ENCODE measurements around the gene AQP11.

DNA sequence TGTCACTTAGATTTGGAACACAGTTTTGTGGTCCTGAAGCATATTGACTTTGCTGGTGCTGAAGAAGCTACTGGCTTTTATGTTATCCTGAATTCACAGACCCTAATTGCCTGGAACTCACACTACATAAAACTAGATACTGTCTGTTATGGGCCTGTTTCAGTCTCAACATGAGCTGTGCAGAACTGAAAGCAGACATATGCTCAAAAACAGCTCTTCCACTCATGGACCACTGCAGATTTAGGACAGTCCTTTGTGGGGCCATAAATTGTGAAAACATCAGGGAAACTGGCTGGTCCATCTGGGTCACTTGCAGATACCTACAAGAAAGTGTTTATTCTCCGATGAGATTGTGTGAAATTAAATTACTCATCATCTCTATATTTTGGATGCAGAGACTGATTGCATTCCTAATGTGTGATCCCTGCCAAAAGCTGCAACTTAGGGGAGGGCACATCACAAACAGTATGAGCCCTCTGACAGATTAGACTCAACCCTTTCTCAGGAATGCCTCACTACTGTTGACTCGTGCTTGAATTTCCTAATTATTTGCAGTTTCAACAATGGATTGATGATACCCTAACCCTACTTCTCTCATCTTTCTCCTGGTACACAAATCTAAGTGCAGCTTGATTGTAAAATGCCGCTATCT lies 58.0 kb downstream of the AQP11 start:
- TF ChIP-seq, protein P1, sequence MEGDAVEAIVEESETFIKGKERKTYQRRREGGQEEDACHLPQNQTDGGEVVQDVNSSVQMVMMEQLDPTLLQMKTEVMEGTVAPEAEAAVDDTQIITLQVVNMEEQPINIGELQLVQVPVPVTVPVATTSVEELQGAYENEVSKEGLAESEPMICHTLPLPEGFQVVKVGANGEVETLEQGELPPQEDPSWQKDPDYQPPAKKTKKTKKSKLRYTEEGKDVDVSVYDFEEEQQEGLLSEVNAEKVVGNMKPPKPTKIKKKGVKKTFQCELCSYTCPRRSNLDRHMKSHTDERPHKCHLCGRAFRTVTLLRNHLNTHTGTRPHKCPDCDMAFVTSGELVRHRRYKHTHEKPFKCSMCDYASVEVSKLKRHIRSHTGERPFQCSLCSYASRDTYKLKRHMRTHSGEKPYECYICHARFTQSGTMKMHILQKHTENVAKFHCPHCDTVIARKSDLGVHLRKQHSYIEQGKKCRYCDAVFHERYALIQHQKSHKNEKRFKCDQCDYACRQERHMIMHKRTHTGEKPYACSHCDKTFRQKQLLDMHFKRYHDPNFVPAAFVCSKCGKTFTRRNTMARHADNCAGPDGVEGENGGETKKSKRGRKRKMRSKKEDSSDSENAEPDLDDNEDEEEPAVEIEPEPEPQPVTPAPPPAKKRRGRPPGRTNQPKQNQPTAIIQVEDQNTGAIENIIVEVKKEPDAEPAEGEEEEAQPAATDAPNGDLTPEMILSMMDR (IDR thresholded peaks at IDR 0.05): no peak
- TF ChIP-seq POLR2A (IDR thresholded peaks at IDR 0.05): no peak

Data from lower leg skin (tissue), 3 donors.